Measurements from ENCODE around the gene TULP4.
"Not testable (repeated sequence)": the region's sequence is repeated elsewhere in the genome, so short reads cannot be mapped to it uniquely, and the experiment has no call there.

Gene TULP4

DNA sequence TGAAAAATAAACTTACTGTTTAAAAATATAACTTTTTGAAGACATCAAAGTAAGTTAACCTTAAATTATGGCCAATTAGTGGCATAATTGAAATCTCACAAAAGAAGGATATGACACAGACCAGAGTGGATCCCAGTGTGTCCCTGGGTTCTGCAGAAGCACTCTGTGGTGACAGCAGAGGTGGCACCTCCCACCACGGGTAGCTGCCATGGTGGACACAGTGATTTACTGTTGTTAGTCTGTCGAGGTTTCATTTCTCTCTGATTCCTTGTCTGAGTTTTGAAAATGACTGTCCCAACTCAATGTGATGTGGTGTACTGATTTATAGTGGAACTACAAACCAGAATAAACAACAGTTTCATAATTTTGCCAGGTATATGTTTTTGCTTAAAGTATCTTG is 76.5 kb downstream of the TULP4 start:
- in situ Hi-C loops (cut with MboI; ENCODE audit: low sequenced_read_pairs), result no loop called here

DNA sequence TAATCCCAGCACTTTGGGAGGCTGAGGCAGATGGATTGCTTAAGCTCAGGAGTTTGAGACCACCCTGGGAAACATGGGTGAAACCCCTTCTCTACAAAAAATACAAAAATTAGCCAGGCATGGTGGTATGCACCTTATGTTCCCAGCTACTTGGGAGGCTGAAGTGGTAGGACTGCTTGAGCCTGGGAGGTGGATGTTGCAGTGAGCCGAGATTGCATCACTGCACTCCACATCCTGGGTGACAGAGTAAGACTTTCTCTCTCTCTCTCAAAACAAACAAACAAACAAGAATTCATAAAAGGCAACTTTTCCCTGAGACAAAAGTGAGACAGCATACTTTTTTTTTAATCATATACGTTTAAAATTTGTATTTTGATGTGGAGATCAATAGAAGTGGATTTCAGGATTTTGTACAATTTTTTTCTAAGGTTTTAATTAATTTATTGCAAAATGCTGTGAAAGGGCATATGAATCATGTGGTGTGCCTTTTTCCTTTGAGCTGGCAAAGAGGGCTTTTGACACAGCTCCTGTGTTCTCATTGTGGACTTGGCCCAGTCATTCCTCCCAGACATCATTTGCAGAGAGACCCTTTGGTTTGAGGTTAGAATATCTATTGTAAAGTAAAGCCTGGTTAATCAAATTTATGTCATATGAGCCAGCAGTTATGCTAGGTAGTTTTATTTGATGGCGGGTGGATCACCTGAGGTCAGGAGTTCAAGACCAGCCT is 77.1 kb downstream of the TULP4 start:
- in situ Hi-C loops (cut with MboI; ENCODE audit: low sequenced_read_pairs), result no loop called here

DNA sequence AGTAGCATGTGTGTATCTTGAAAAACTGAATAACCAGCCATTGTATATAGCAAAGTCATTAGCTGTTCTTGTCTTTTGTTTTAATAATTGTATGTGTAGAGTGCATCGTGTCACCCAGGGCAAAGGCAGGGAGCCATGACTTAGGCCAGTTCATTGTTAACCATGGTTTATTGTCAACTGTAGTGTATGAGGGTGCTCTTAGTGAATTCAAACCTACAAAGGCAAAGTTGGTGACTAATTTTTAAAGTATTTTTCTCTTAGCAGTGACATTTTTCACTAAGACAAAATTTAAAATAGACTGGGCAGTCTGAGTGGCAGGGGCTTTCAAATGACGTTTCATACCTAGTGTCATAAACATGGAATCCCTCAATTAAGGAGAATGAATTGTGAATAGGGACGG is 79.0 kb downstream of the TULP4 start:
- in situ Hi-C loops (cut with MboI; ENCODE audit: low sequenced_read_pairs), result no loop called here

DNA sequence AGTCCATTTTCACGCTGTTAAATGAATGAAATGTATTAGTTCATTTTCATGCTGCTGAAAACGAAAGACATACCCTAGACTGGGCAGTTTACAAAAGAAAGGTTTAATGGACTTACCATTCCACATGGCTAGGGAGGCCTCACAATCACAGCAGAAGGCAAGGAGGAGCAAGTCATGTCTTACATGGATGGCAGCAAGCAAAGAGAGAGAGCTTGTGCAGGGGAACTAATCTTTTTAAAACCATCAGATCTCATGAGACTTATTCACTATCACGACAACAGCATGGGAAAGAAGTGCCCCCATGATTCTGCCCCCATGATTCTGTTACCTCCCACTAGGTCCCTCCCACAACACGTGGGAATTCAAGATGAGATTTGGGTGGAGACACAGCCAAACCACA is 79.7 kb downstream of the TULP4 start:
- in situ Hi-C loops (cut with MboI; ENCODE audit: low sequenced_read_pairs), result not testable (repeated sequence)

DNA sequence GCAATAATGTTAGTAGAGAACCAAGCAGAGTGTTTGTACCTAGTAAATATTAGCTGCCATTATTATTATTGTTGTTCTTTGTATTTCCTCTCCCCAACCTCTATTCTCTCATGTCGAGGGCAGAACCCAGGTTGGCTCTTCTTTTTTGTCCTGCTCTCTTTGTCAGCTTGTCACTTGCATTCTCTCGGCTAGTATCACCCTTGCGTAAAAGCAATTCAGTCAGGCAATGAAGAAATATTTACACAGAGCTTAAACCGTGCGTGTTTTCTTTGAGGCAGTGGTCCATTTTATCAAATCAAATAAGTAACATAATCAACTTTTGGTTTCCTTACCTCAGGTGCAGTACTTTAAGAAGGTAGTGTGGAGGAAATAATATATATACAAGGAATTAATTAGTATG is 83.9 kb downstream of the TULP4 start:
- in situ Hi-C loops (cut with MboI; ENCODE audit: low sequenced_read_pairs), result no loop called here

DNA sequence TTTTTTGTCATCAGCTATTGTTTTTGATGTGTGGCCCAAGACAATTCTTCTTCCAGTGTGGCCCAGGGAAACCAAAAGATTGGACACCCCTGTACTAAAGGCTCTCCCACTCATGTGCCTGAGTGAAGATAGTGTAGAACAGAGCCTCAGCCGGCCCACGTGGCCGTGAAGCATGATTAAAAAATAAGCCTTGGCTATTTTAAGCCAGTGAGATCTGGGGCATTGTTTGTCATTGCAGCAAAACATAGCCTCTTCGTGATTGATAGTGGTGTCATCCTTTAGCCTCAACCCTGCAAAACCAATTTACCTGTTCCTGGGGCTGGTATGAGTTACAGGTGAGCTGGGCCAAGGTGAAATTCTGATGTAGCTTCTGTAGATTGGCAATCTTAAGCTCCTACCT is 85.3 kb downstream of the TULP4 start:
- in situ Hi-C loops (cut with MboI; ENCODE audit: low sequenced_read_pairs), result no loop called here

DNA sequence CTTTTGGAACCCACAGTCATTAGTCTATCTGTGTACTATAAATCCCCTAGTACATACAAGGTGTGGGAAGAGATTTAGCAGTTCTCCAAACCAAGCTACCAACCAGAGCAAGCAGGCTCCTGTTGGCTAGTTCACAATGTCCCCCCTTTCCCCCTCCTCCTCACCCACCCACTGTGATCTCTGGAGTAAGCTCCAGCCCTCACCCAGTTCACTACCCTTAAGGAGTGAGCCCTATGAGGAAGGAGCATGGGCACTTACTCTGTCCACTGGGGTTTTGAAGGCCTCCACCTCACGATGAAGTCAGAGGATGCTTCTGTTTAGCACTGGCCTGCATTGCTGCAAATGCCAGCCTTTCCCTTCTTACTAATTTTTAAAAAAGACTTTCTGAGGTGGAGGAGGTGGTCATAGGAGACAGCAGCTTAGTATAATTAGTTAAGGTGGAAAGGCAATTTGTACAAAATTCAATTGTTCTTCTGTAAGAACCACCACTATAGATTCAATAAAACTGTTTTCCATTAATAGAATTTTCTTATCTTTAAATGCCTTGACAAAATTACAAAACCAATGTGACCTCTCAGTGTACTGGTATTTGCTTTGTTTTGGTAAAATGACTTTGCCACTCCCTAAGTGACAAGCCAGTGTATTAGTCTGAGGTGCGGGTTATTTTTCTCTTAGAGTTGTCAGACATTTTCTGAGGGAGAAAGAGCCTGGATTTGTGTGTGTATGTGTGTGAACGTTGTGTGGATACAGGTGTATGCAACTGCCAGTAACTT is 86.2 kb downstream of the TULP4 start:
- in situ Hi-C loops (cut with MboI; ENCODE audit: low sequenced_read_pairs), result no loop called here

DNA sequence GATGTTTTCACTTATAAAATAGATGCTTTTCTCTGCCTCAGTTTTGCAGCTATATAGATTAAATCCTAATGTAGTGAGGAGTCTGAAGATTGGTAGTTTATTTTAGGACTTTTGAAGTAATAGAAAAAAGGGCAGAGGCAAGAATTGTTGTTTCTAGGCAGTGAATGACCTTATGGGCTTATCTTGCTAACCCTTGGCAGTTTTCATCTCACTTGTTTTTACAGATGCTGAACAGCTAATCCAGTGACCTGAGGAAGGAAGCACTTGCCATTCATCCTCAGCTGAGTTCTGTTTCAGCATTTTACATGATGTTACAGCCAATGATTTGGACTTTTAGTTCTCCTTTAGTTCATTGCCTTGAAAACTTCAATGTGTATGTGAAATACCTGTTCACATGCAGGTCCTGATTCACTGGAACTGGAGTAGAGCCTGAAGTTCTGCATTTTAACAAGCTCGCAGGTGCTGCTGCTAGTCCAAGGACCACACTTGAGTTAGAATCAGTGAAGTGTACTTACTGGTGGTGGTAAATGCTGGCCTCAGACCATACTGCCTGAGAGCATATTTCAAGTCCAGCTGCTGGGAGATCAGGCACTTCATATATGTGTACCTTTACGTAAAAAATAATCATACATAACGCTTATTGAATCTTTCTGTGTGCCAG is 86.9 kb downstream of the TULP4 start:
- in situ Hi-C loops (cut with MboI; ENCODE audit: low sequenced_read_pairs), result no loop called here

DNA sequence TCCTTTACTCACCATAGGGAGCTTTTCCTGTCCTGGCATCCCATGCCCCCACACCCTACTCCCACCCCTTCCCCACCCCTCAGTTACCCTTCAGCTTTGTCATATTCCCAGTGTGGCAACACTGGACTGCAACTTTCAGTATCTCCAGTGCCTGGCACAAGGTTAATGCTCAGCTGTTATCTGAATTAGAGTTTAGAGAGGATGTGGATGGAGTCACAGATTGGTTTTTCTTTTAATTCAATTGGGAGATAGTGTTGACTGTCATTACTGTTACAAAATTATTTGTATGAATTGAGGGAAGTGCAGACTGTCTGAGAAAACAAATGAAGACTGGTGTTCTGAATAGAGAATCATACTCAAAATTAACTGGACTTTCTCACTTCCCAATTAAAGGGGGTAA is 89.9 kb downstream of the TULP4 start:
- in situ Hi-C loops (cut with MboI; ENCODE audit: low sequenced_read_pairs), result no loop called here

DNA sequence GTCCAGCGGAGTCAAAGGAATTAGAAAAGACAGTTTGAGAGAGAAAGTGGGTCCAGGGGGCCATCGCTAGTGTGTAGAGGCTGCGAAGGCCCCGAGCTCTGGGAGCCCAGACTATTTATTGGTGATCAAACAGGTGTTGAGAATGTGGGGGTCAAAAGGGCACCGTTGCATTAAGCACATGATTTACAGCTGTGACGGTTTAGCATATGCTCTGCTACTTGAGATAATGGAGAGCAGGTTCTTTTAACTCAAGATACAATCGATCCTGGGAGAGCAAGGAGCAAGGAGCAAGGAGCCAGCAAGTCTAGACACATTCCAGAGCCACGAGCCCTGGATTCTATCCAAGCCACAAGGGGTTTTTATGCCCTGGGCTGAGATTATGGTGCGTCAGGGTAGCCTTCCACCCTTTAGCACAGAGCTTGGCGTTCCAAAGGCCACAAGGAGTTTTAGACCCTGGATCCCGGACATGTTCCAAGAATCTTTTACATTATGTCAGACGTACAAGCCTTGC is 93.1 kb downstream of the TULP4 start:
- in situ Hi-C loops (cut with MboI; ENCODE audit: low sequenced_read_pairs), result not testable (repeated sequence)

DNA sequence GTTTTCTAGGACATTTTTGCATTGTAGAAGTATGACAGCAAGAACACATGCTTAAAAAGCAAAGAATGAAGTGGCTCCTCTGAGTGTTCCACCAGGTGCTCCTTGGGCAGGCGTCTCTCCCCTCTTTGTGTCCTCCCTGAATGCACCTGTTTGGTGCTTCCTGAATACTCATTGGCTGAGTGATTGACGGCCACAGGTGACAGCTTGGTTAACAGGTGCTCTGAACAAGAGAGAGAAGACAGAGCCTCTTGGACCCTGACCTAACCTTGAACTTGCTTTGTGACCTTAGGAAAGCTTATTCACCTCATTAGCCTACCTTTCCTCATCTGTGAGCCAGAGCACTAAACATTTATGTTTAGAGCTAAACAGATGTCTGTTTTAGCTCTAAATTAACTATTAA is 93.7 kb downstream of the TULP4 start:
- in situ Hi-C loops (cut with MboI; ENCODE audit: low sequenced_read_pairs), result no loop called here

DNA sequence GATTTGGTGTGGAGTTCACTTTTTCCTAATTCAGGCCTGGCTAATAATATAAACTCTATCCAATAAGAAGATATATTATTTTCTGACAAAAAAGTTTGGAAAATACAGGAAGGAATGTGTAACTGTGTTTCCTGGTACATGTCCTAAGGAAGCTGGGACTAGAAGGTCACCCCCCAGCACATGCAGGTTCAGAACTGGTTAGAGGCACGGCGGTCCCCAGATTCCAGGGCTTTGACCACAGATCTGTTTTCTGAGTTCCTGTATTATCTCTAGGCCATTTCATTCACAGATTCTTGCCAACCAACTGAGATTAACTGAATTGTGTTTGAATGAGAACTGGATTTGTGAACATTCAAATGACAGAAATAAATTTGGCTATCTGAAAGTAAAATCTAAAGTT is 94.5 kb downstream of the TULP4 start:
- in situ Hi-C loops (cut with MboI; ENCODE audit: low sequenced_read_pairs), result no loop called here

DNA sequence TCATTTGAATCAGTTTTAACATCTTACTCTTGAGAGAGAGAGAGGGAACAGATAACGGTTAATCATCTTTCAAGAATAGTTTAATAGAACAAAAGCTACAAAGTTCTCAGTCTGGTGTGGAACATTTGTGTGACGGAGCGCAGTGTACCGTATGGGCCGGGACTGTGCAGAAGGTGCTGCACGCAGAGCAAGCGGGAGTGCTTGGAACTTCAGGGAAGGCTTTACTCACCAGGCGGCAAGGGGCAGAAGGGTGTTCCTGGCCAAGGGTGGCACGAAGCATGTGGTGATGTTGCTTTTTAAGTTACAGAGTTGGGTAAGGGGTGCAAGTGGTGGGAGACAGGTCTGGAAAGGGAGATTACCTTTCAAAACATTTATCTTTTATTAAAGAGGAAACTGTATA is 95.7 kb downstream of the TULP4 start:
- in situ Hi-C loops (cut with MboI; ENCODE audit: low sequenced_read_pairs), result no loop called here

DNA sequence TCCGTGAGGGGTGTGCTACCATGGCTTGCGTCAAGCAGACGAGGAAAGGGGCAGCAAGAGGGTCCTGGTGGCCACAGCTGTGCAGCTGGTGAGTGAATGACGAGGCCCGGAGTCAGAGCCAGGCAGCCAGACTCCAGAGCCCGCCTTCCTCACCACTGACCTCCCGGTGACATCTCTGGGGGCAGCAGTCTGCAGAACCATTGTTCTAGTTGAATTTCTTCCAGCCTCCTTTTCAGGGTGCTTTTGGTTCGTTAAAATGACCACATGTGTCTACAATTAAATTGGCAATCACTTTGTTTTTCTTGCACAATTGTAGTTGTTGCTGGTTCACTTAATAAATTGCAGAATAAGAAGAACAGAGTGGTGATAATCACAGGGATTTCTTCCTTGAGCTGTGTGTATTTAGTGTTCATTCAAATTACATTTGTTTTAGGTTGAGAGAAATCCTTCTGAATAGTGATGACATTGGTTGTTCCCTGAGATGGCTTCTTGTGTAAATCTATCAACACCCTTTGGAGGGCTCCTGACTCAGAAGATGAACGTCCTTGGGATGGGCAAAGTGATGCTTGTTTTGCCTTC is 96.4 kb downstream of the TULP4 start:
- in situ Hi-C loops (cut with MboI; ENCODE audit: low sequenced_read_pairs), result no loop called here

DNA sequence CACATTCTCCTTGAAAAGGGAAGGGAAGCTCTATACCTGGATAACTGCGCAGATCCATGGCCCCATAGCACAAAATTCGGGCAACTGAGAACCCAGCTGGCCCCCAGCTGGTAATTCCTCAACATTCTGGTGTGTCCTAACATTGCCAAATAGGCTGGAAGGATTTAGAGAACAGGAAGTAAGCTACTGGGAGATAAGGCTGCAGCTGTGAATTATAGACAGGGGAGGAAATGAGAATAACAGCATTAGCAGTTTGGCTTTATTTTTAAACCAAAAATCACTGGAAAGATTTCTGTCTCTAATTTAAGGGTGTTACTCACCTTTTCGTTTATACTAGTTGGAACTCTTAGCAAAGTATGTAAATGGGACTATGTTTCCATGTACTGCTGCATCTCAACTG is 97.2 kb downstream of the TULP4 start:
- in situ Hi-C loops (cut with MboI; ENCODE audit: low sequenced_read_pairs), result no loop called here

DNA sequence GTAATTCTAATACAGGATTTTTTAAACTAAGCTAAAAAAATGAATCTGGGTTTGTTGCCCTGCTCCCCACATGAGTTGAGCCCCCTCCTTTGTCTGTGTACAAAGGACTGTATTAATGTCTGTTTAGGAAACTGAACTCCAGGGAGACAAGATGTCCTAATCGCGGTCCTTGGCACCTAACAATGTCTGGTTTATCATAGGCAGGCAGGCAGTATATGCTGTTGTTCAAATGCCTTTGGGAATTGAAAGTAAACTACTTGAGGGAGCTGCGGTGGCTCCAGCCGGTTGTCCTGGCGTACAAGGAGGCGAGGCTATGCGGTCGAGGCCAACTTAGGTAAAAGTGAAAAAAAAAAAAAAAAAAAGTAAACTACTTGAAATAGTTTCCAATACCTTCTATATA is 98.5 kb downstream of the TULP4 start:
- in situ Hi-C loops (cut with MboI; ENCODE audit: low sequenced_read_pairs), result no loop called here

DNA sequence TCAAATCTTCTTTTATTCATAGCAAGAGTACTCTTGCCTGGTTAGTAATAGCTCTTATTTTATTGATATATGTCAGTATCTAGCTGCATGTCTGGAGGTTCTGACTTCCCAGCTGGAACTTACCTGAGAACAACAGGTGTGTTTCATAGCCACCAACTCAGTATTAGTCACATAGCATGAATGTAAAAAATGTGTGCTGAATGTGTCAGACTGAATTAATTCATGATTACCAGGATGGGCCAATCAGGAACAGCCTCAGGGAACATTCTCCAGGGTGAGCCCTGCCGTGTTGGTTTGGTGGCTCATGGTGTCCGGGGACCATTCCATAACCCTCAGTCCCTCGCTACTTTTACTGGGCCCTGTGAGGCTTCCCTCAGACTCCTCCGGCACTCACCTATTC is 99.7 kb downstream of the TULP4 start:
- in situ Hi-C loops (cut with MboI; ENCODE audit: low sequenced_read_pairs), result no loop called here

DNA sequence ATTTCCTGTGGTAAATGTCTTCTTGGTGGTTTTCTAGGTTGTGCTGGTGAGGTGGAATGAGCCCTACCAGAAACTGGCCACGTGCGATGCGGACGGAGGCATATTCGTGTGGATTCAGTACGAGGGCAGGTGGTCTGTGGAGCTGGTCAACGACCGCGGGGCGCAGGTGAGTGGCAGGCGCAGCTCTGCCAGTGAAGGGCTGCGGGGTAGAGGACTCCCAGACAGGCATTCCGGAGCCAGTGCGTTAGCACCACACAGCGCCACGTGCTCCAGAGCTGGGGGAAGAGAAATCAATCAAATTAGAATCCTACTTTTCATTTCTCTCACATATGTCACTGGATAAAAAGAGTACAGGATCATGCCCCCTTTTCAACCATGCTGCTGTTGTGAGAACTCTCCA is 100.8 kb downstream of the TULP4 start:
- in situ Hi-C loops (cut with MboI; ENCODE audit: low sequenced_read_pairs), result no loop called here

DNA sequence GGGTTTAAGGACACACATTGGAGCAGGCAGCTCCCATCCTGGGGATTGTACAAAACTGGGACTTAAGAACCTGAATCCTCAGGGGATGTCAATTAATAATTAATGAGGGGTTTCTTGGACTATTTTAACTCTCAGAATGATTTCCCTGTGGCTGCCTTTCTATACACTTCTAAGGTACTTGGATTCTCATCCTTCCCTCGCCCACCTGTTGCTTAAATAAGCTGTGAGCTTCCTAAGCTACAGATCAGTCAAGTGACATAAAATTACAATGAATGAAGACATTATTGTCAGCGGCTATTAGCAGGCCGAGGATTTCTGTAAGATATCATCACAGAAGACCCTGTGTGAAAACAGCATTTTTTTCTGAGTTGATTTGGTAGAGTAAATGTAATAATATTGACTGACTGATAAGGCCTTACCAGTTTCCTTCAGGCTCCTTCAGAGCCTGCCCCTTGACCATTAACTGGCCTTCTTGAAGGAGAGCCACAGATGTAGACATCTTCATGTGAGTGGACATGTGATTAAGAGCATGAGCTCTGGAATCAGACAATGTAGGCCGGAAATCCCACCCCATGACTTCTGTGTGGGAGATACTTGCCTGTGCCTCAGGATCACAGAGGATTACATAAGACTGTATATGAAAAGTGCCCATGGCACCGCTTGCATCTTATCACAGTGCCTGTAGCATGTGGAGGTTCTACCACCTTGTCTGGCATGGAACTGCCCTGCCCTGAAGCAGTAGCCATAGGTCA is 101.7 kb downstream of the TULP4 start:
- in situ Hi-C loops (cut with MboI; ENCODE audit: low sequenced_read_pairs), result no loop called here

DNA sequence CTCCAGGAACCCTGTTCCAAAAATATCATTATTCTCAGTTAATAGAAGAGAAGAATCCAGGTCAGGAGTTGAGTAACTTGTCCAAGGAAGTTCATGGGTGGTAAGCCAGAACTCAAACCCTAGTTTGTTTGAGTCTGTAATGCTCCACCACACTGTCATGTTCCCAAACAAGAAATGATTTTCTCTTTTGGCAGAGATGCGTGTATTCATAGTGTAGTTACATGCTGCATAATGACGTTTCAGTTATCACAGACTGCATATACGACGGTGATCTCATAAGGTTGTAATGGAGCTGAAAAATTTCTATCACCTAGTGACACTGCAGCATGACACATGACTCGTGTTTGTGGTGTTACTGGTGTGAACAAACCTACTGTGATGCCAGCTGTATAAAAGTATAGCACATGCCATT is 102.6 kb downstream of the TULP4 start:
- in situ Hi-C loops (cut with MboI; ENCODE audit: low sequenced_read_pairs), result no loop called here

DNA sequence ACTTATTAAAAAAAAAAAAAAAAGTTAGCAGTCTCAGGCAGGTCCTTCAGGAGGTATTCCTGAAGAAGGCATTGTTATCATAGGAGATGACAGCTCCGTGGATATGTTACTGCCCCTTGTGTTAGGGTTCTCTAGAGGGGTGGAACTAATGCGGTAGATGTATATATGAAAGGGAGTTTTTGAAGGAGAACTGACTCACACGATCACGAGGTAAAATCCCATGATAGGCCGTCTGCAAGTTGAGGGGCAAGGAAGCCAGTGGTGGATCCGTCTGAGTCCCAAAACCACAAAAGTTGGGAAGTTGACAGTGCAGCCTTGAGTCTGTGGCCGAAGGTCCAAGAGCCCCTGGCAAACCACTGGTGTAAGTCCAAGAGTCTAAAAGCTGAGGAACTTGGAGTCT is 103.4 kb downstream of the TULP4 start:
- in situ Hi-C loops (cut with MboI; ENCODE audit: low sequenced_read_pairs), result no loop called here
